ENCODE data around the gene RNF208.

RNF208 gene

GRCh38 chr9:137226338-137227053 lies 4.5 kb upstream of the RNF208 start:
- DNase-seq: no peak
- Histone ChIP-seq H3K9ac (ENCODE audit: low read depth, low read length) (no peak overlapping the region), H3K4me3 (ENCODE audit: low read depth in 1 of 2, low read length in 2 of 2) (no peak overlapping the region), H2AFZ (ENCODE audit: low read depth, low read length) (no peak overlapping the region), H3K9me3 (ENCODE audit: insufficient read depth, low read length, severe bottlenecking) (no peaks in the 10 kb centered on the region), H3K79me2 (ENCODE audit: insufficient read depth, low read length) (no peaks in the 10 kb centered on the region), H3K4me1 (ENCODE audit: insufficient read depth, low read length) (peaks cover 20% of the 10 kb centered on the region), H3K27ac (ENCODE audit: low read length) (no peak overlapping the region), H4K20me1 (ENCODE audit: insufficient read depth, low read length) (no peaks in the 10 kb centered on the region), H3K4me2 (ENCODE audit: insufficient read depth, low read length) (no peak overlapping the region), H3K36me3 (ENCODE audit: insufficient read depth, low read length) (no peaks in the 10 kb centered on the region), H3K27me3 (ENCODE audit: insufficient read depth, low read length, poor library complexity) (no peaks in the 10 kb centered on the region)
- TF ChIP-seq CTCF (IDR thresholded peaks at IDR 0.05; ENCODE audit: borderline replicate concordance, extremely low read depth, low read length, poor library complexity, severe bottlenecking) (no peak), EZH2 (IDR thresholded peaks at IDR 0.05; ENCODE audit: borderline replicate concordance, low read depth, low read length, severe bottlenecking) (no peak)
- ATAC-seq (ENCODE audit: insufficient read depth, low read depth): no peak

- TF ChIP-seq CTCF (IDR thresholded peaks at IDR 0.05; ENCODE audit: borderline replicate concordance, extremely low read depth, low read length, poor library complexity, severe bottlenecking) (no peak), EZH2 (IDR thresholded peaks at IDR 0.05; ENCODE audit: borderline replicate concordance, low read depth, low read length, severe bottlenecking) (no peak)
- no peak for DNase-seq
- Histone ChIP-seq H3K27me3 (ENCODE audit: insufficient read depth, low read length, poor library complexity) (no peaks in the 10 kb centered on the region), H3K9ac (ENCODE audit: low read depth, low read length) (no peak overlapping the region), H4K20me1 (ENCODE audit: insufficient read depth, low read length) (no peaks in the 10 kb centered on the region), H3K4me2 (ENCODE audit: insufficient read depth, low read length) (no peak overlapping the region), H2AFZ (ENCODE audit: low read depth, low read length) (no peak overlapping the region), H3K9me3 (ENCODE audit: insufficient read depth, low read length, severe bottlenecking) (no peaks in the 10 kb centered on the region), H3K4me1 (ENCODE audit: insufficient read depth, low read length) (peaks cover 20% of the 10 kb centered on the region), H3K27ac (ENCODE audit: low read length) (no peak overlapping the region), H3K36me3 (ENCODE audit: insufficient read depth, low read length) (no peaks in the 10 kb centered on the region), H3K4me3 (ENCODE audit: low read depth in 1 of 2, low read length in 2 of 2) (no peak overlapping the region), H3K79me2 (ENCODE audit: insufficient read depth, low read length) (no peaks in the 10 kb centered on the region)
- ATAC-seq (ENCODE audit: insufficient read depth, low read depth): no peak
These were observed 3.8 kb upstream of the RNF208 start for GRCh38 chr9:137225699-137226331.

GRCh38 chr9:137224830-137225694 lies 3.0 kb upstream of the RNF208 start, which contains the start of gene CYSRT1:
CYSRT1 (plus strand) TSS chr9:137225174; CDS start chr9:137225622, 448 bp downstream.
- peak within 1 kb of the TSS; percentile 94 for H3K4me2 ChIP-seq (ENCODE audit: insufficient read depth, low read length)
- H3K4me1 ChIP-seq (ENCODE audit: insufficient read depth, low read length): peaks cover 20% of the 10 kb centered on the region
- peak within 1 kb of the TSS; percentile 94 to 96; a peak in 3 of 4 replicates for H3K4me3 ChIP-seq (ENCODE audit: low read depth in 1 of 2, low read length in 2 of 2)
- no peak for DNase-seq
- H3K36me3 ChIP-seq (ENCODE audit: insufficient read depth, low read length): no peaks in the 10 kb centered on the region
- H3K27me3 ChIP-seq (ENCODE audit: insufficient read depth, low read length, poor library complexity): no peaks in the 10 kb centered on the region
- peak within 1 kb of the TSS; percentile 98 for H3K9ac ChIP-seq (ENCODE audit: low read depth, low read length)
- H2AFZ ChIP-seq (ENCODE audit: low read depth, low read length): peak within 1 kb of the TSS; percentile 94
- TF ChIP-seq CTCF (IDR thresholded peaks at IDR 0.05; ENCODE audit: borderline replicate concordance, extremely low read depth, low read length, poor library complexity, severe bottlenecking) (no peak), EZH2 (IDR thresholded peaks at IDR 0.05; ENCODE audit: borderline replicate concordance, low read depth, low read length, severe bottlenecking) (no peak)
- H3K79me2 ChIP-seq (ENCODE audit: insufficient read depth, low read length): no peaks in the 10 kb centered on the region
- ATAC-seq (ENCODE audit: insufficient read depth, low read depth): no peak
- H3K9me3 ChIP-seq (ENCODE audit: insufficient read depth, low read length, severe bottlenecking): no peaks in the 10 kb centered on the region
- H3K27ac ChIP-seq (ENCODE audit: low read length): peak within 1 kb of the TSS; percentile 91
- H4K20me1 ChIP-seq (ENCODE audit: insufficient read depth, low read length): no peaks in the 10 kb centered on the region
